Omental fat pad (tissue), 4 donors: Measurements from ENCODE around the gene DPP6. TPM values are rescaled to one million over a fixed set of nuclear protein-coding genes. Genes with fewer than 3 reads are reported as not detected.

Experiments
- ATAC-seq: fragments of 150-250 bp; one replicate; pipeline ENCODE4 v1.9.1; 2016; ENCODE audit warnings: mild to moderate bottlenecking, moderate library complexity; ENCODE audit not compliant: low FRiP score
- DNase-seq: peaks from one replicate; pipeline ENCODE4 v3.0.0-alpha.2; 2019; ENCODE audit warnings: low spot score
- CTCF ChIP-seq, 3 donors: fragments of 450-650 bp; IDR thresholded peaks; one replicate each; pipeline ENCODE4 v1.5.1; 2016 to 2017; ENCODE audit warnings: antibody characterized with exemption in 3 of 3, mild to moderate bottlenecking in 3 of 3, moderate library complexity in 2 of 3
- total RNA-seq, 4 donors: library from RNA; depleted of rRNA; stranded (reverse); fragments of >200 nt; gene quantifications; one replicate each; pipeline ENCODE4 v1.1.0, GENCODE V29; 2016

The DPP6 gene
- total RNA-seq, 4 donors from 2014 or later = 0.13 to 1.8 (median 1.3) TPM

DNA sequence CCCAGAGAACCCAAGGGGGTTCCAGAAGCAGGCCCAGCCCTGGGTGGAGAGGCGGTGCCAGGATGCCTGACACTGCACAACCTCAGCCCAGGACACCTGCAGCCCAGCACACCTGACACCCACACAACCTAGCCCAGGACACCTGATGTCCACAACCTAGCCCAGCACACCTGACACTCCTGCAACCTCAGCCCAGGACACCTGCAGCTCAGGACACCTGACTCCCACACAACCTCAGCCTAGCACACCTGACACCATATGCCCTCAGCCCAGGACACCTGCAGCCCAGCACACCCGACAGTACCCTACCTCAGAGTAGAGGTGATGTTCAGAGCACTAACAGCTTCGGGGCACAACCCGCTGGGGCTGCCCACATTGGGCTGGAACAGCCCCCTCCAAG, 863.4 kb downstream of the DPP6 start:
- ATAC-seq (no peak), DNase-seq (no peak)
- no peak for TF ChIP-seq CTCF (IDR thresholded peaks at IDR 0.05)

DNA sequence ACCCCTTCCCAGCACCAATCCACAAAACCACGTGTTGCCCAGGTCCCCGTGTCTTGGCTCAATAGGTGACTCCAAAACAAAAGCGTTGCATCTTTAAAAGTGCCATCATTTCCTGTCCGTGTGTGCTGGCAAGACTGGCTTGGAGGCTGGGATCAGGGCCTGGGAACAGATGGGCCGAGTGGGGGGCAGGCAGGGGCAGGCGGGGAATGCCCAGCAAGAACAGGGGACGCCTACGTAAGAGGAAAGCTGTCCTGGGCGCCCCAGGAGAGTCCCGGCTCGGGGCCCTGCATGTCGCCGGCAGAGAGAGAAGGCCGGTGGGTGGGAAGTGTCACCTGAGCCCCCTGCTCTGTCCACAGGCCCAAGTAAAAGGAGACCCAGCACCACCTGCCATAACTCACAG, 864.2 kb downstream of the DPP6 start:
- TF ChIP-seq CTCF (IDR thresholded peaks at IDR 0.05) = no peak

GRCh38 chr7:154916856-154917807, 864.9 kb downstream of the DPP6 start:
- no peak for ATAC-seq
- no peak for DNase-seq
- TF ChIP-seq CTCF (IDR thresholded peaks at IDR 0.05) = no peak

More for the DNA sequence above, 864.2 kb downstream of the DPP6 start:
- DNase-seq (no peak), ATAC-seq (no peak)

DNA sequence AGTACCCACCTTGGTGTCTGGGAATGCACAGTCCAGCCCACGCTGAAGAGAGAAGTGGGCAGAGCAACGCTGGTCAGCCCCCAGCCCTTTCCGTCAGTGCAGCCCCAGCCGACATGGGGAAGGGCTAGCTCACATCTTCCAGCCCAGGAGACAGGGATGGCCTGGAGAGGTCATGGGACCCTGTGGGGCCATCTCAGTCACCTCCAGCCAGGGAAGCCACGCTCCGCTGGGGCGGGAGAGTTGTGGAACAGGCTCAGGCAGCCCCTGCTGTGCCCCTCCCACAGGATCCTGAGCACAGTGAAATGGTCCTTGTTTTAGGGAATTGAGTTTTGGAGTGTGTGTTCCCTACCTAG, 865.6 kb downstream of the DPP6 start:
- ATAC-seq = no peak
- no peak for DNase-seq
- no peak for TF ChIP-seq CTCF (IDR thresholded peaks at IDR 0.05)

DNA sequence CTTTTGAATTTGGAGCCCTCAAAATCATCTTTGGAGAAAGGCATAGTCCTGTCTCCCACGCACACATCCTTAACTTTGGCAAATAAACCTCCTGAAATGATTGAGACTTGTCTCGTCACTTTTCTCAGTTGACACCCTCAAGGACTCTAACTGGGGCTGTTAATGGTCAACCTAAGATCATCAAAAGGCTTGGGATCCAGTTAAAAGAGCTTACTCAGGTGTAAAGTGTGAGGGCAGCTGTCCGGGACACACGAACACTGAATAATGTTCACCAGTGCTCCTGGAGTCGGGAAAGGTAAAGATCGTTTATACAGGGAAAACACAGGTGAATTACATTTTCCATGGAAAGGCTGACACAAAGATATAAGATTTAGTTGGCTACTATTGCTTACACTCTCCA, 866.1 kb downstream of the DPP6 start:
- TF ChIP-seq CTCF (IDR thresholded peaks at IDR 0.05) = no peak
- DNase-seq (no peak), ATAC-seq (no peak)

DNA sequence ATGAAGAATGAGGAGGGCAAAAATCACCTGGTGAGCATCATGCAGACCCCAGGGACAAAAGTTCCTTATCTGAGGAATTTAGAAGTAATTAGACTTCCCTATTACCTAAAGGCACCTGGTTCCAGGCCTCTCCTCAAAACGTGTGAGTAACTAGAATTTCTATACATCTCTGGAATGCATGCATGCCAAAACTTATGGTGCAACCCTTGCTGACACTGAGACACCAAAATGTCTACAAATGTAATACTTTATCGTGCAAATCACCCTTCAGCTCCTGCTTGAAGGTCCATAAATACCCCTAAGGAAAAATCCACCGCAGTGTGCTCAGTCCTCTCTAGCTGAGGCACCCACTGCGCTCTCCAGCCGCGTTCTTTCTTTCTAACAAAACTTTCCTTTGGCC, 866.5 kb downstream of the DPP6 start:
- no peak for TF ChIP-seq CTCF (IDR thresholded peaks at IDR 0.05)
- no peak for ATAC-seq
- no peak for DNase-seq
